T-cell (primary cell): ENCODE data around the gene KCNIP3. TPM values are rescaled to one million over a fixed set of nuclear protein-coding genes. Genes with fewer than 3 reads are reported as not detected.

Source experiments
- ATAC-seq, 4 experiments: fragments of 200-7000 bp in 3 of 4; fragments of 150-1000 bp in 1 of 4; cut with Tn5 transposase; replicated peaks in 1 of 4; 1 replicate in 3 of 4; 2 replicates in 1 of 4; pipeline ENCODE4 v1.10.0; 2021; ENCODE audit warnings: moderate library complexity in 3 of 4, mild to moderate bottlenecking in 2 of 4, moderate number of reproducible peaks in 1 of 4
- CTCF ChIA-PET, 2 donors: fragments of 300-600 bp; sonication (Branson Sonifier 250); formaldehyde crosslinking; loops; one replicate each; lab custom pipeline; 2022; ENCODE audit warnings: antibody characterized with exemption in 2 of 2; lab: Charles Lee
- POLR2A ChIA-PET, 2 donors: fragments of 300-600 bp; sonication (Branson Sonifier 250); formaldehyde crosslinking; loops; one replicate each; lab custom pipeline; 2022; ENCODE audit warnings: antibody characterized with exemption in 2 of 2; lab: Charles Lee
- DNase-seq, 35 experiments: peaks; one replicate each; pipeline versions ENCODE4 v3.0.0 to v3.0.0-alpha.2; 2013 to 2023
- H3K27ac ChIP-seq: one replicate; pipeline ENCODE4 v1.5.1; 2013; ENCODE audit warnings: low read length
- H3K27me3 ChIP-seq, 2 experiments: replicated peaks in 1 of 2; 1 replicate in 1 of 2; 2 replicates in 1 of 2; pipeline versions ENCODE4 v1.6.1 to v1.7.0; 2013; ENCODE audit warnings: low read length in 1 of 2, mixed read lengths in 1 of 2; ENCODE audit not compliant: control insufficient read depth in 2 of 2, insufficient read depth in 2 of 2; ENCODE audit errors: extremely low read depth in 1 of 2
- H3K36me3 ChIP-seq, 2 donors: 1 replicate in 1 of 2; 2 replicates in 1 of 2; pipeline versions ENCODE4 v1.6.1 to v1.7.0; 2013; ENCODE audit warnings: low read length in 1 of 2; ENCODE audit not compliant: control insufficient read depth in 2 of 2, insufficient read depth in 1 of 2; ENCODE audit errors: extremely low read depth in 1 of 2
- H3K4me1 ChIP-seq, 2 experiments: 1 replicate in 1 of 2; 2 replicates in 1 of 2; pipeline versions ENCODE4 v1.6.1 to v1.7.0; 2013; ENCODE audit warnings: low read length in 2 of 2, mixed read lengths in 1 of 2; ENCODE audit not compliant: insufficient read depth in 2 of 2, control insufficient read depth in 1 of 2; ENCODE audit errors: extremely low read depth in 1 of 2
- H3K4me3 ChIP-seq, 2 donors: 1 replicate in 1 of 2; 2 replicates in 1 of 2; pipeline versions ENCODE4 v1.5.1 to v1.7.0; 2013; ENCODE audit warnings: mild to moderate bottlenecking in 2 of 2, low read length in 1 of 2, moderate library complexity in 1 of 2; ENCODE audit not compliant: control insufficient read depth in 1 of 2; ENCODE audit errors: extremely low read depth in 1 of 2
- H3K9me3 ChIP-seq: 2 replicates; pipeline ENCODE4 v1.7.0; 2013
- H3K27ac Mint-ChIP-seq, 2 donors: one replicate each; pipeline ENCODE4 v1.8.0; 2020 to 2021; ENCODE audit warnings: mild to moderate bottlenecking in 2 of 2, mixed read lengths in 2 of 2
- H3K27me3 Mint-ChIP-seq, 2 donors: one replicate each; pipeline ENCODE4 v1.8.0; 2021 to 2022; ENCODE audit warnings: mixed read lengths in 2 of 2
- H3K36me3 Mint-ChIP-seq: one replicate; pipeline ENCODE4 v1.8.0; 2021; ENCODE audit warnings: mixed read lengths
- H3K4me1 Mint-ChIP-seq, 3 donors: one replicate each; pipeline ENCODE4 v1.8.0; 2020 to 2022; ENCODE audit warnings: mixed read lengths in 3 of 3, mild to moderate bottlenecking in 1 of 3
- H3K4me3 Mint-ChIP-seq, 3 donors: one replicate each; pipeline ENCODE4 v1.8.0; 2020 to 2022; ENCODE audit warnings: mild to moderate bottlenecking in 3 of 3, mixed read lengths in 3 of 3, moderate library complexity in 3 of 3
- H3K9me3 Mint-ChIP-seq, 3 donors: one replicate each; pipeline ENCODE4 v1.8.0; 2020 to 2022; ENCODE audit warnings: mixed read lengths in 3 of 3
- WGBS: methylation state at CpG from one replicate; pipeline ENCODE4 v1.1.5; 2013; ENCODE audit warnings: missing lambda C conversion rate; ENCODE audit not compliant: insufficient coverage; 5-methylcytosine and 5-hydroxymethylcytosine counted together
- total RNA-seq, 35 experiments: library from RNA in 6 of 35; stranded (reverse) in 6 of 35; fragments of 120-200 nt in 1 of 35; gene quantifications; one replicate each; pipeline versions ENCODE4 v1.2.1 to v1.2.4 and lab custom pipeline; 2013 to 2026

Gene KCNIP3
- total RNA-seq, 5 donors from 2014 or later (not counting 1 experiment from before 2014, with no cell fraction given): not detected

- Histone ChIP-seq H3K27ac (no peak overlapping the region), H3K9me3 (no peaks in the 10 kb centered on the region), H3K4me3 (no peak overlapping the region), H3K4me1 (no peaks in the 10 kb centered on the region), H3K27me3 (peaks cover 0 to 9% of the 10 kb centered on the region in 2 experiments), H3K36me3 (no peaks in the 10 kb centered on the region)
- no peaks in the 10 kb centered on the region for H3K4me1 Mint-ChIP-seq
- H3K36me3 Mint-ChIP-seq: peaks cover 2% of the 10 kb centered on the region
- WGBS: 92% methylated on average over 11 of the region's 13 CpGs
- ChIA-PET POLR2A (no interaction called here), CTCF (no interaction called here)
- no peaks in the 10 kb centered on the region for H3K27me3 Mint-ChIP-seq
- H3K27ac Mint-ChIP-seq: no peak overlapping the region
- no peak overlapping the region for H3K4me3 Mint-ChIP-seq
- ATAC-seq: no peak
- no peak for DNase-seq
- peaks cover under 1 to 2% (median 1%) of the 10 kb centered on the region in 3 donors for H3K9me3 Mint-ChIP-seq
Measured at GRCh38 chr2:95284886-95285541, 12.1 kb upstream of the KCNIP3 start.

GRCh38 chr2:95285542-95285932 lies 11.6 kb upstream of the KCNIP3 start:
- peaks cover 3% of the 10 kb centered on the region for H3K36me3 Mint-ChIP-seq
- Histone ChIP-seq H3K27me3 (peaks cover 0 to 6% of the 10 kb centered on the region in 2 experiments), H3K4me1 (no peaks in the 10 kb centered on the region), H3K27ac (no peak overlapping the region), H3K4me3 (no peak overlapping the region), H3K9me3 (no peaks in the 10 kb centered on the region), H3K36me3 (no peaks in the 10 kb centered on the region)
- CTCF ChIA-PET: no interaction called here
- H3K9me3 Mint-ChIP-seq: peaks cover 6 to 7% (median 6%) of the 10 kb centered on the region in 3 donors
- no peaks in the 10 kb centered on the region for H3K27me3 Mint-ChIP-seq
- H3K27ac Mint-ChIP-seq: no peak overlapping the region
- H3K4me1 Mint-ChIP-seq: no peaks in the 10 kb centered on the region
- DNase-seq (no peak), ATAC-seq (no peak)
- 47% methylated on average over 4 of the region's 4 CpGs for WGBS
- POLR2A ChIA-PET: no interaction called here
- no peak overlapping the region for H3K4me3 Mint-ChIP-seq

- Histone ChIP-seq H3K36me3 (no peaks in the 10 kb centered on the region), H3K4me3 (no peak overlapping the region), H3K9me3 (no peaks in the 10 kb centered on the region), H3K4me1 (no peaks in the 10 kb centered on the region), H3K27me3 (peaks cover 0 to 2% of the 10 kb centered on the region in 2 experiments), H3K27ac (no peak overlapping the region)
- H3K36me3 Mint-ChIP-seq: peaks cover 3% of the 10 kb centered on the region
- DNase-seq: no peak
- no peak overlapping the region for H3K27ac Mint-ChIP-seq
- H3K9me3 Mint-ChIP-seq: peaks cover 10 to 22% (median 15%) of the 10 kb centered on the region in 3 donors
- ATAC-seq: no peak
- CTCF ChIA-PET: no interaction called here
- no peak overlapping the region for H3K4me3 Mint-ChIP-seq
- POLR2A ChIA-PET: no interaction called here
- no peaks in the 10 kb centered on the region for H3K27me3 Mint-ChIP-seq
- no peaks in the 10 kb centered on the region for H3K4me1 Mint-ChIP-seq
- no CpG with 5 or more reads among the region's 8 CpGs for WGBS
Measured at GRCh38 chr2:95287336-95287735, 9.8 kb upstream of the KCNIP3 start.

- Histone ChIP-seq H3K27ac (no peak overlapping the region), H3K36me3 (no peaks in the 10 kb centered on the region), H3K4me3 (no peak overlapping the region), H3K9me3 (no peaks in the 10 kb centered on the region), H3K4me1 (no peaks in the 10 kb centered on the region), H3K27me3 (peaks cover 0 to 2% of the 10 kb centered on the region in 2 experiments)
- DNase-seq (no peak), ATAC-seq (no peak)
- Mint-ChIP-seq H3K4me1 (no peaks in the 10 kb centered on the region), H3K27me3 (no peaks in the 10 kb centered on the region), H3K27ac (no peak overlapping the region), H3K36me3 (peaks cover 3% of the 10 kb centered on the region), H3K9me3 (peaks cover 10 to 24% (median 15%) of the 10 kb centered on the region in 3 donors), H3K4me3 (no peak overlapping the region)
- CTCF ChIA-PET: no interaction called here
- POLR2A ChIA-PET: no interaction called here
- WGBS: 97% methylated on average over 3 of the region's 5 CpGs
Measured at GRCh38 chr2:95287806-95288205, 9.3 kb upstream of the KCNIP3 start.

- H3K4me3 Mint-ChIP-seq: no peak overlapping the region
Measured at GRCh38 chr2:95289253-95289652, 7.9 kb upstream of the KCNIP3 start.

GRCh38 chr2:95291222-95291621 lies 5.9 kb upstream of the KCNIP3 start:
- Histone ChIP-seq H3K36me3 (no peaks in the 10 kb centered on the region), H3K27ac (no peak overlapping the region), H3K27me3 (peaks cover 0 to 8% of the 10 kb centered on the region in 2 experiments), H3K4me3 (no peak overlapping the region), H3K9me3 (no peaks in the 10 kb centered on the region), H3K4me1 (no peaks in the 10 kb centered on the region)
- ATAC-seq: no peak
- H3K36me3 Mint-ChIP-seq: peaks cover 3% of the 10 kb centered on the region
- no peaks in the 10 kb centered on the region for H3K27me3 Mint-ChIP-seq
- no peak overlapping the region for H3K4me3 Mint-ChIP-seq
- DNase-seq: no peak
- CTCF ChIA-PET: no interaction called here
- POLR2A ChIA-PET: no interaction called here
- peaks cover 10 to 24% (median 15%) of the 10 kb centered on the region in 3 donors for H3K9me3 Mint-ChIP-seq
- no peak overlapping the region for H3K27ac Mint-ChIP-seq
- H3K4me1 Mint-ChIP-seq: no peaks in the 10 kb centered on the region

More at GRCh38 chr2:95289253-95289652, 7.9 kb upstream of the KCNIP3 start:
- H3K9me3 Mint-ChIP-seq: peaks cover 10 to 24% (median 15%) of the 10 kb centered on the region in 3 donors
- H3K4me1 Mint-ChIP-seq: no peaks in the 10 kb centered on the region
- no peaks in the 10 kb centered on the region for H3K27me3 Mint-ChIP-seq
- peaks cover 3% of the 10 kb centered on the region for H3K36me3 Mint-ChIP-seq
- ChIA-PET POLR2A (no interaction called here), CTCF (no interaction called here)
- H3K36me3 ChIP-seq: no peaks in the 10 kb centered on the region
- no peak overlapping the region for H3K27ac Mint-ChIP-seq
- no peak overlapping the region for H3K27ac ChIP-seq
- H3K4me3 ChIP-seq: no peak overlapping the region
- no peak for DNase-seq
- WGBS: 60% methylated on average over 4 of the region's 7 CpGs
- H3K9me3 ChIP-seq: no peaks in the 10 kb centered on the region
- H3K27me3 ChIP-seq: peaks cover 0 to 7% of the 10 kb centered on the region in 2 experiments
- no peaks in the 10 kb centered on the region for H3K4me1 ChIP-seq
- no peak for ATAC-seq
